K562 (cell line): ENCODE measurements around the gene DLGAP1. TPM values are rescaled to one million over a fixed set of nuclear protein-coding genes. Genes with fewer than 3 reads are reported as not detected.

Experiments
- ARID1B ChIP-seq: fragments of 450-650 bp; IDR thresholded peaks from 2 replicates; pipeline ENCODE4 v1.6.1; 2016; ENCODE audit warnings: antibody characterized with exemption, mild to moderate bottlenecking, inconsistent platforms
- ATF3 ChIP-seq, 2 experiments: fragments of 450-650 bp in 1 of 2; sonication (generic) in 1 of 2; formaldehyde crosslinking in 1 of 2; IDR thresholded peaks in 1 of 2; conservative IDR thresholded peaks in 1 of 2; 2 replicates each; pipeline versions ENCODE4 v1.6.1 to v1.8.1; 2016 to 2023; ENCODE audit warnings: mild to moderate bottlenecking in 2 of 2, moderate library complexity in 2 of 2, inconsistent platforms in 1 of 2, missing genetic modification reagents in 1 of 2
- CBFA2T2 ChIP-seq: fragments of 450-650 bp; conservative IDR thresholded peaks from 2 replicates; pipeline ENCODE4 v1.6.1; 2017; ENCODE audit warnings: mild to moderate bottlenecking
- DMBX1 ChIP-seq: fragments of 250-450 bp; sonication (Bioruptor Pico); IDR thresholded peaks from 2 replicates; pipeline ENCODE4 v1.8.0; 2022; ENCODE audit warnings: inconsistent platforms, mild to moderate bottlenecking, moderate library complexity, borderline replicate concordance
- GATAD2A ChIP-seq: fragments of 450-650 bp; IDR thresholded peaks from 2 replicates; pipeline ENCODE4 v1.6.1; 2017
- HBP1 ChIP-seq: fragments of 450-650 bp; formaldehyde crosslinking; IDR thresholded peaks from 2 replicates; pipeline ENCODE4 v1.4.0; 2022; ENCODE audit warnings: missing genetic modification characterization
- LEF1 ChIP-seq: fragments of 450-650 bp; IDR thresholded peaks from 2 replicates; pipeline ENCODE4 v1.6.1; 2016; ENCODE audit warnings: mild to moderate bottlenecking
- NR2C1 ChIP-seq, 2 experiments: fragments of 450-650 bp; IDR thresholded peaks; 2 replicates each; pipeline ENCODE4 v1.6.1; 2017; ENCODE audit warnings: mild to moderate bottlenecking in 2 of 2, antibody characterized with exemption in 1 of 2, inconsistent platforms in 1 of 2, missing compliant biosample characterization in 1 of 2, missing genetic modification characterization in 1 of 2
- PHB ChIP-seq: fragments of 250-450 bp; sonication (Bioruptor Pico); IDR thresholded peaks from 2 replicates; pipeline ENCODE4 v1.5.0; 2021
- RFX1 ChIP-seq: fragments of 450-650 bp; IDR thresholded peaks from 2 replicates; pipeline ENCODE4 v1.6.1; 2016; ENCODE audit warnings: mild to moderate bottlenecking, moderate library complexity
- SRSF9 ChIP-seq: fragments of 200-400 bp; formaldehyde crosslinking; IDR thresholded peaks from 2 replicates; pipeline ENCODE4 v1.6.1; 2017; ENCODE audit warnings: low read depth, low read length, borderline replicate concordance
- TOE1 ChIP-seq, 2 experiments: fragments of 450-650 bp in 1 of 2; sonication (generic) in 1 of 2; formaldehyde crosslinking in 1 of 2; IDR thresholded peaks; 2 replicates each; pipeline versions ENCODE4 v1.7.1 to v1.8.0; 2016 to 2022; ENCODE audit warnings: borderline replicate concordance in 2 of 2, mild to moderate bottlenecking in 2 of 2, antibody characterized with exemption in 1 of 2, inconsistent platforms in 1 of 2, low read depth in 1 of 2, missing genetic modification reagents in 1 of 2, moderate library complexity in 1 of 2
- TRIM24 ChIP-seq, 2 experiments: fragments of 450-650 bp; IDR thresholded peaks; 2 replicates each; pipeline ENCODE4 v1.6.1; 2016
- USF1 ChIP-seq: sonication (generic); formaldehyde crosslinking; IDR thresholded peaks from 2 replicates; pipeline ENCODE4 v1.9.0; 2022; ENCODE audit warnings: mild to moderate bottlenecking, missing genetic modification reagents
- ZNF384 ChIP-seq: IDR thresholded peaks from 2 replicates; pipeline ENCODE4 v1.6.1; 2012; ENCODE audit warnings: low read depth, low read length, improper control_type of control experiment
- ZNF766 ChIP-seq: fragments of 200-800 bp; sonication (Bioruptor generic); conservative IDR thresholded peaks from 2 replicates; pipeline ENCODE4 v1.6.1; 2016; ENCODE audit warnings: missing genetic modification characterization, missing compliant biosample characterization
- polyA plus RNA-seq, 8 experiments: library from polyadenylated mRNA; depleted of rRNA in 4 of 8; stranded (reverse) in 5 of 8; unstranded in 3 of 8; fragments of >200 nt; fragmentation: Nextera tagmentation in 2 of 8; fragmentation: Illumina TruSeq in 1 of 8; extraction: Ambion mirVana in 2 of 8; extraction: Trizol in 1 of 8; gene quantifications; 2 replicates each; pipeline versions ENCODE4 v1.2.1 to v1.2.3, GENCODE V29; 2011 to 2014; ENCODE audit warnings: inconsistent platforms in 1 of 8, missing spikeins in 1 of 8
- total RNA-seq, 7 experiments: library from RNA; depleted of rRNA in 6 of 7; stranded (reverse); fragments of >200 nt in 6 of 7; fragmentation: Illumina TruSeq in 2 of 7; extraction: Trizol in 2 of 7; gene quantifications; 2 replicates each; pipeline versions ENCODE4 v1.2.1 to v1.2.3, GENCODE V29; 2011 to 2021; ENCODE audit warnings: low replicate concordance in 1 of 7
- TF ChIP-seq, protein P1 (sequence below): fragments of 450-650 bp; IDR thresholded peaks from 2 replicates; pipeline ENCODE4 v1.6.1; 2018; ENCODE audit not compliant: partially characterized antibody
- TF ChIP-seq, protein P2 (sequence below): fragments of 200-800 bp; sonication (Bioruptor generic); IDR thresholded peaks from 2 replicates; pipeline ENCODE4 v1.6.1; 2017; ENCODE audit warnings: missing genetic modification characterization, missing compliant biosample characterization

Gene DLGAP1
- total and polyA plus RNA-seq, 9 of the 15 experiments (the other 6 are each of a cell fraction or from before 2014, with no cell fraction given), result 0.04 to 0.22 (median 0.08) TPM

- TF ChIP-seq PHB (CRISPR knock-in tag), result no peak
- TF ChIP-seq, protein P1, sequence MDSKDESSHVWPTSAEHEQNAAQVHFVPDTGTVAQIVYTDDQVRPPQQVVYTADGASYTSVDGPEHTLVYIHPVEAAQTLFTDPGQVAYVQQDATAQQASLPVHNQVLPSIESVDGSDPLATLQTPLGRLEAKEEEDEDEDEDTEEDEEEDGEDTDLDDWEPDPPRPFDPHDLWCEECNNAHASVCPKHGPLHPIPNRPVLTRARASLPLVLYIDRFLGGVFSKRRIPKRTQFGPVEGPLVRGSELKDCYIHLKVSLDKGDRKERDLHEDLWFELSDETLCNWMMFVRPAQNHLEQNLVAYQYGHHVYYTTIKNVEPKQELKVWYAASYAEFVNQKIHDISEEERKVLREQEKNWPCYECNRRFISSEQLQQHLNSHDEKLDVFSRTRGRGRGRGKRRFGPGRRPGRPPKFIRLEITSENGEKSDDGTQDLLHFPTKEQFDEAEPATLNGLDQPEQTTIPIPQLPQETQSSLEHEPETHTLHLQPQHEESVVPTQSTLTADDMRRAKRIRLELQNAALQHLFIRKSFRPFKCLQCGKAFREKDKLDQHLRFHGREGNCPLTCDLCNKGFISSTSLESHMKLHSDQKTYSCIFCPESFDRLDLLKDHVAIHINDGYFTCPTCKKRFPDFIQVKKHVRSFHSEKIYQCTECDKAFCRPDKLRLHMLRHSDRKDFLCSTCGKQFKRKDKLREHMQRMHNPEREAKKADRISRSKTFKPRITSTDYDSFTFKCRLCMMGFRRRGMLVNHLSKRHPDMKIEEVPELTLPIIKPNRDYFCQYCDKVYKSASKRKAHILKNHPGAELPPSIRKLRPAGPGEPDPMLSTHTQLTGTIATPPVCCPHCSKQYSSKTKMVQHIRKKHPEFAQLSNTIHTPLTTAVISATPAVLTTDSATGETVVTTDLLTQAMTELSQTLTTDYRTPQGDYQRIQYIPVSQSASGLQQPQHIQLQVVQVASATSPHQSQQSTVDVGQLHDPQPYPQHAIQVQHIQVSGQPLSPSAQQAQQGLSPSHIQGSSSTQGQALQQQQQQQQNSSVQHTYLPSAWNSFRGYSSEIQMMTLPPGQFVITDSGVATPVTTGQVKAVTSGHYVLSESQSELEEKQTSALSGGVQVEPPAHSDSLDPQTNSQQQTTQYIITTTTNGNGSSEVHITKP, result peak; percentile 49
- TF ChIP-seq DMBX1 (CRISPR knock-in tag), result no peak
- peak; percentile 45; the same call in 1 of the 2 replicates for TF ChIP-seq LEF1
- 0 out of 2 replicates have a peak, but pooled peaks have one; percentile 19 for TF ChIP-seq ZNF384
- no peak for TF ChIP-seq GATAD2A
- no peak for TF ChIP-seq HBP1 (CRISPR knock-in tag)
- TF ChIP-seq ZNF766 (CRISPR knock-in tag), result 0 out of 2 replicates have a peak, but pooled peaks have one; percentile 41
- TF ChIP-seq ARID1B, result peak; percentile 32; the same call in 1 of the 2 replicates
- TF ChIP-seq RFX1, result no peak
- TF ChIP-seq TOE1 (IDR thresholded peaks at IDR 0.05; ENCODE audit: borderline replicate concordance), result 0 out of 2 replicates have a peak, but pooled peaks have one; percentile 20
- TF ChIP-seq TOE1 (CRISPR knock-in tag; IDR thresholded peaks at IDR 0.05; ENCODE audit: borderline replicate concordance, low read depth), result no peak
- no peak for TF ChIP-seq CBFA2T2
- peak; percentile 25; the same call in 1 of the 2 replicates for TF ChIP-seq ATF3 (IDR thresholded peaks at IDR 0.05)
- TF ChIP-seq ATF3 (CRISPR knock-in tag; conservative IDR thresholded peaks at IDR 0.05), result no peak
- no peak for TF ChIP-seq SRSF9
- TF ChIP-seq TRIM24 (IDR thresholded peaks at IDR 0.05), result 0 out of 4 replicates have a peak, but pooled peaks of 1 of the 2 experiments have one; percentile 31
- no peak for TF ChIP-seq USF1 (CRISPR knock-in tag)
- no peak for TF ChIP-seq NR2C1 (IDR thresholded peaks at IDR 0.05)
- TF ChIP-seq NR2C1 (tag; IDR thresholded peaks at IDR 0.05), result no peak
- TF ChIP-seq, protein P2, sequence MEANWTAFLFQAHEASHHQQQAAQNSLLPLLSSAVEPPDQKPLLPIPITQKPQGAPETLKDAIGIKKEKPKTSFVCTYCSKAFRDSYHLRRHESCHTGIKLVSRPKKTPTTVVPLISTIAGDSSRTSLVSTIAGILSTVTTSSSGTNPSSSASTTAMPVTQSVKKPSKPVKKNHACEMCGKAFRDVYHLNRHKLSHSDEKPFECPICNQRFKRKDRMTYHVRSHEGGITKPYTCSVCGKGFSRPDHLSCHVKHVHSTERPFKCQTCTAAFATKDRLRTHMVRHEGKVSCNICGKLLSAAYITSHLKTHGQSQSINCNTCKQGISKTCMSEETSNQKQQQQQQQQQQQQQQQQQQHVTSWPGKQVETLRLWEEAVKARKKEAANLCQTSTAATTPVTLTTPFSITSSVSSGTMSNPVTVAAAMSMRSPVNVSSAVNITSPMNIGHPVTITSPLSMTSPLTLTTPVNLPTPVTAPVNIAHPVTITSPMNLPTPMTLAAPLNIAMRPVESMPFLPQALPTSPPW (CRISPR knock-in tag), result 0 out of 2 replicates have a peak, but pooled peaks have one; percentile 33
These were observed 989.1 kb downstream of the DLGAP1 start (continued) for GRCh38 chr18:3466045-3466444.
